ENCODE results near the gene C15orf39.

C15orf39 gene

DNA sequence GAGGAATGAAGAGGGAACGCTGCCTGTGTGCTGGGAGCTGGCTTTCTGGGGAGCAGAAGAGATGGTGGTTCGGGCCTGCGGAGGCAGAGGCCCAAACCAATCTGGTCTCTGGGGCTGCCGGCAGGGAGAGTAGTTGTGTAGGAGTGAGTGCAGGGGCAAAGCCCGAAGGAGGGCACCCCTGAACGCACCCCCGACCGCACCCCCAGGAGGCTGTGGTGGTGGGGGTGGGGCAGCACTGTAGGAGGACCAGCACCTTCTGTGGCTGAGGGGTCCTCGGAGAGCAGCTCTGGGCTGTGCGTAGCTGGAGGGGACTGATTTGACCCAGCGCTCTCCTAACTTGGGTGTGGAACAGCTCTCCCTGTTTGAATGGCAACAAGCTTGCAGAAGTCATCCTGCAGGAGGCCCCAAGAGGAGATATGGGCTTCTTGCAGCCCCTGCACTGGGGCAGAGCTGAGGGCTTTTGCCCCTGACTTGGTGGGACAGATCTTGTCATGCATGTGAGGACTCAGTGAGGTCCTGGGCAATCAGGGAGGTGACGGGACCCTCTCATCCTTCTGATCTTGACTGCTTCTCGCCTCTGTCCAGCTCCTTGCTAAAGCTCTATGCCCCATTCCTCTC, 26.1 kb downstream of the C15orf39 start:
- H4K20me1 ChIP-seq (ENCODE audit: insufficient read depth, low read length), result no peaks in the 10 kb centered on the region
- H3K9me2 ChIP-seq (ENCODE audit: low read depth, low read length), result no peaks in the 10 kb centered on the region
- H3K4me3 ChIP-seq (ENCODE audit: low read depth, low read length, poor library complexity, severe bottlenecking), result no peak overlapping the region
- no peaks in the 10 kb centered on the region for H3K4me1 ChIP-seq (ENCODE audit: insufficient read depth, low read length, severe bottlenecking)
- no peak overlapping the region for H3K4me2 ChIP-seq (ENCODE audit: low read length)
- H2AFZ ChIP-seq (ENCODE audit: low read length), result no peak overlapping the region
- H3K9me3 ChIP-seq (ENCODE audit: low read length), result no peaks in the 10 kb centered on the region
- no peaks in the 10 kb centered on the region; the same call in 1 of the 2 replicates for H3K27me3 ChIP-seq (ENCODE audit: insufficient read depth, low read length)
- no peaks in the 10 kb centered on the region for H3F3A ChIP-seq (ENCODE audit: insufficient read depth, low read length)
- TF ChIP-seq, protein P1, sequence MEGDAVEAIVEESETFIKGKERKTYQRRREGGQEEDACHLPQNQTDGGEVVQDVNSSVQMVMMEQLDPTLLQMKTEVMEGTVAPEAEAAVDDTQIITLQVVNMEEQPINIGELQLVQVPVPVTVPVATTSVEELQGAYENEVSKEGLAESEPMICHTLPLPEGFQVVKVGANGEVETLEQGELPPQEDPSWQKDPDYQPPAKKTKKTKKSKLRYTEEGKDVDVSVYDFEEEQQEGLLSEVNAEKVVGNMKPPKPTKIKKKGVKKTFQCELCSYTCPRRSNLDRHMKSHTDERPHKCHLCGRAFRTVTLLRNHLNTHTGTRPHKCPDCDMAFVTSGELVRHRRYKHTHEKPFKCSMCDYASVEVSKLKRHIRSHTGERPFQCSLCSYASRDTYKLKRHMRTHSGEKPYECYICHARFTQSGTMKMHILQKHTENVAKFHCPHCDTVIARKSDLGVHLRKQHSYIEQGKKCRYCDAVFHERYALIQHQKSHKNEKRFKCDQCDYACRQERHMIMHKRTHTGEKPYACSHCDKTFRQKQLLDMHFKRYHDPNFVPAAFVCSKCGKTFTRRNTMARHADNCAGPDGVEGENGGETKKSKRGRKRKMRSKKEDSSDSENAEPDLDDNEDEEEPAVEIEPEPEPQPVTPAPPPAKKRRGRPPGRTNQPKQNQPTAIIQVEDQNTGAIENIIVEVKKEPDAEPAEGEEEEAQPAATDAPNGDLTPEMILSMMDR (IDR thresholded peaks at IDR 0.05; ENCODE audit: low read length), result no peak
- no peak for TF ChIP-seq EZH2 (IDR thresholded peaks at IDR 0.05; ENCODE audit: borderline replicate concordance, low read length)
- H3K9ac ChIP-seq (ENCODE audit: low read length), result no peak overlapping the region
- H3K79me2 ChIP-seq (ENCODE audit: insufficient read depth, low read length), result no peaks in the 10 kb centered on the region
- no peaks in the 10 kb centered on the region for H3K36me3 ChIP-seq (ENCODE audit: insufficient read depth, low read length)
- no peak overlapping the region for H3K27ac ChIP-seq (ENCODE audit: low read depth, low read length, poor library complexity, severe bottlenecking)

DNA sequence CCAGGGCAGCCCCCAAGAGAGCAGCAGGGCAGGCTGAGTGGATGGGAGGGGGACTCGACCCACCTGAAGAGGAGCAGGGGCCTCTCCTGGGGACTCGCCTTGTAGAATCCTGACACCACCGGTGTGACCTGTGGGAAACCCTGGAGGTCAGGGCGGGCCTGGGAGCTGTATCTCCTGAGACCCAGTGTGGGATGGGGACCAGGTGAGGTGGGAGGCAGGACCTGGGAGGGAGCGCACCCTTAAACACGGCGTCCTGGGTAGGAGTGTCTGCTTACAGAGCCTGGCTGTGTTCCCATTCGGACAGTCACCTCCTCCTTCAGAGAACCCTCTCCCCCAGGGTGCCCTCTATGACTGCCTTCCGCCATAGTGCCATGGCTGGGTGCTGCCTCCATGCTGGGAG, 27.1 kb downstream of the C15orf39 start:
- no peaks in the 10 kb centered on the region for H3F3A ChIP-seq (ENCODE audit: insufficient read depth, low read length)
- no peak overlapping the region for H3K9ac ChIP-seq (ENCODE audit: low read length)
- H3K27me3 ChIP-seq (ENCODE audit: insufficient read depth, low read length), result no peaks in the 10 kb centered on the region; the same call in 1 of the 2 replicates
- H3K4me3 ChIP-seq (ENCODE audit: low read depth, low read length, poor library complexity, severe bottlenecking), result no peak overlapping the region
- H2AFZ ChIP-seq (ENCODE audit: low read length), result no peak overlapping the region
- H3K79me2 ChIP-seq (ENCODE audit: insufficient read depth, low read length), result no peaks in the 10 kb centered on the region
- H3K27ac ChIP-seq (ENCODE audit: low read depth, low read length, poor library complexity, severe bottlenecking), result no peak overlapping the region
- H3K4me1 ChIP-seq (ENCODE audit: insufficient read depth, low read length, severe bottlenecking), result no peaks in the 10 kb centered on the region
- no peak for TF ChIP-seq EZH2 (IDR thresholded peaks at IDR 0.05; ENCODE audit: borderline replicate concordance, low read length)
- TF ChIP-seq, protein P1 (IDR thresholded peaks at IDR 0.05; ENCODE audit: low read length), result no peak
- no peaks in the 10 kb centered on the region for H3K9me2 ChIP-seq (ENCODE audit: low read depth, low read length)
- H4K20me1 ChIP-seq (ENCODE audit: insufficient read depth, low read length), result no peaks in the 10 kb centered on the region
- no peak overlapping the region for H3K4me2 ChIP-seq (ENCODE audit: low read length)
- no peaks in the 10 kb centered on the region for H3K36me3 ChIP-seq (ENCODE audit: insufficient read depth, low read length)
- H3K9me3 ChIP-seq (ENCODE audit: low read length), result no peaks in the 10 kb centered on the region

DNA sequence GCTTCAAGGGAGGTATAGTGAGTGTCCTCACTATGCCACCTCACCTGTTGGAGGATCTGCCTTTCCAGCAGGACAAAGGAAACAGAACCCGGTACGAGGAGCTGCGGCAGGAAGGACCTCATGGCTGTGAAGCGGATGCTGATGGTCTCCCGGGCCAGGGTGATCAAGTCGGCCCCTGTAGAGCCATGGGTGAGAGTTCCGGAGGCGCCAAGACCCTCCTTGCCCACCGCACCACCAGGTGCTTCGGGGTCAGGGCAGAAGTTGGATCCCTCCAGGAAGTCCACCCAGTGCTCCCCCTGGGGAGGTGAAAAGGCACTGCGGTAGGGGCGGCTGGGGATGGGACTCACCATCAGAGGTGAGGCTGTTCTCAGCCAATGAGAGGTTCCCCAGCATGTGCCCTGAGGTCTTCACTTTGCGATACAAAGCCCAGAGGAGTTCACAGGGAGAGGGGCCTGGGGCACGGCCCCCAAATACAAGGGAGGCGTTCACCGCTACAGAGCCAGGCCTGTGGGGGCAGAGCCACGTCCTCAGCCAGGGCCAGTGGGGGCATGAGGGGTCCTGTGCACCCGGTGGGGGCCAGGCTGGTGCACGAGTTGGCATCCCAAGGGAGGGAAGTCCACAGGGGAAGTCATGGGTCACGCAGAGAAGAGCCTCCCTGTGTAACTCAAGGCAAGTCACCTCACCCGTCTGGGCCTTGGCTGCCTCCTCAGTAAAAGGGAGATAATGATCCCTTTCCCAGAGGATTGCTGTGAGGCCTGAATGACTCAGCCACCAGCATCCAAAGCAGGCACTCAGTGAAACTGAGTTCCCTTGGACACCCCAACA, 27.7 kb downstream of the C15orf39 start:
- Histone ChIP-seq H3K9ac (ENCODE audit: low read length) (no peak overlapping the region), H3K4me2 (ENCODE audit: low read length) (no peak overlapping the region)
- TF ChIP-seq, protein P1 (IDR thresholded peaks at IDR 0.05; ENCODE audit: low read length), result no peak
- no peak for TF ChIP-seq EZH2 (IDR thresholded peaks at IDR 0.05; ENCODE audit: borderline replicate concordance, low read length)

More for the DNA sequence above, 27.7 kb downstream of the C15orf39 start:
- Histone ChIP-seq H3K4me3 (ENCODE audit: low read depth, low read length, poor library complexity, severe bottlenecking) (no peak overlapping the region), H3K27me3 (ENCODE audit: insufficient read depth, low read length) (no peaks in the 10 kb centered on the region; the same call in 1 of the 2 replicates), H3K27ac (ENCODE audit: low read depth, low read length, poor library complexity, severe bottlenecking) (no peak overlapping the region), H4K20me1 (ENCODE audit: insufficient read depth, low read length) (no peaks in the 10 kb centered on the region), H3K36me3 (ENCODE audit: insufficient read depth, low read length) (no peaks in the 10 kb centered on the region), H3F3A (ENCODE audit: insufficient read depth, low read length) (no peaks in the 10 kb centered on the region), H3K9me3 (ENCODE audit: low read length) (no peaks in the 10 kb centered on the region), H3K4me1 (ENCODE audit: insufficient read depth, low read length, severe bottlenecking) (no peaks in the 10 kb centered on the region), H2AFZ (ENCODE audit: low read length) (no peak overlapping the region), H3K9me2 (ENCODE audit: low read depth, low read length) (no peaks in the 10 kb centered on the region), H3K79me2 (ENCODE audit: insufficient read depth, low read length) (no peaks in the 10 kb centered on the region)

Data from OCI-LY1 (cell line).